Muscle of back (tissue), 11 donors: ENCODE measurements around the gene KIF4A. TPM values are rescaled to one million over a fixed set of nuclear protein-coding genes. Genes with fewer than 3 reads are reported as not detected.
"Not testable (repeated sequence)": the region's sequence is repeated elsewhere in the genome, so short reads cannot be mapped to it uniquely, and the experiment has no call there.

Source experiments
- DNase-seq, 3 donors: peaks; one replicate each; pipeline versions ENCODE4 v3.0.0 to v3.0.0-alpha.2; 2013
- polyA plus RNA-seq, 10 donors: library from polyadenylated mRNA; unstranded; fragments of 120-200 nt; gene quantifications; one replicate each; pipeline ENCODE4 v1.2.1, GENCODE V29; 2013; ENCODE audit not compliant: insufficient read length in 10 of 10

KIF4A gene
- polyA plus RNA-seq, 10 donors, result 5.2 to 13.3 (median 7.9) TPM

DNA sequence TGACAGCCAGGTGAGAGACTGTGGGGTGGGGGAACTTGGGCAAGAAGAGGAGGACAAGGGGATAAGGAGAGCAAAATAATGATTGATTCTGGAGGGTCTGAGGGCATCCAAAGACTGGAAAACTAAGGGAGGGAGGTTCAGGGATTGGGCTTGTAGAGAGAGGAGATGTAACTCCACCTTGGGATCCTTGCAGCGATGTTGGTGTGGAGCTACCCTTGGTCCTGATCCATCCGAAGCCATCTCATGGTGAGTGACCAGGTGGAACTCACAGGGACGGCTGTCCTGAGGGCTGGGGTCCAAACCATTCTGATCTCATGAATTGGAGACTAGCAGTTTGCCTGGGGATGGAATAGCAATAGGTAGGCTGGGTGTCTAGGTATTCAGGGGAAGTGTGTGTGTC is 9.3 kb upstream of the KIF4A start:
- DNase-seq, result no peak

DNA sequence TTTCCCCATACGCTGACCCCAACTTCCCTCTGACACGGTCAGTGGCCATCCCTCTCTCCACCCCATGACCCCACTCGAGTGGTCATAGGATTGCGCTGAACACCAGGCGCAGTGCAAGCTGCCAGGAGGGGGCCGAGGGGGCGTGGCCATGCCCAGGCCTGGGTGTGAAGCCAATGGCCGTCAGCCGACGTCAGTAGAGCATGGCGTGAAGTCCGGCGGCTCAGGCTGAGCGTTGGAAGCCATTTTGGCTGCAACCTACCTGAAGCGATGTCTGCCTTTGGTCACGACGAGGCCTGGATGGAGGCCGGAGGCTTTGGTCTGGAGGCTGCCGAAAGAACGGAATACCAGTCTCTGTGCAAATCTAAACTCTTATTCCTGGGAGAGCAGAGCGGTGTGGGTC is 8.0 kb upstream of the KIF4A start, which contains the start of gene RAB41:
Gene RAB41 (plus strand): TSS at position 222 of the 400 bp plus-strand sequence. CDS start 46 bp downstream, at position 268.
- DNase-seq, result no peak

DNA sequence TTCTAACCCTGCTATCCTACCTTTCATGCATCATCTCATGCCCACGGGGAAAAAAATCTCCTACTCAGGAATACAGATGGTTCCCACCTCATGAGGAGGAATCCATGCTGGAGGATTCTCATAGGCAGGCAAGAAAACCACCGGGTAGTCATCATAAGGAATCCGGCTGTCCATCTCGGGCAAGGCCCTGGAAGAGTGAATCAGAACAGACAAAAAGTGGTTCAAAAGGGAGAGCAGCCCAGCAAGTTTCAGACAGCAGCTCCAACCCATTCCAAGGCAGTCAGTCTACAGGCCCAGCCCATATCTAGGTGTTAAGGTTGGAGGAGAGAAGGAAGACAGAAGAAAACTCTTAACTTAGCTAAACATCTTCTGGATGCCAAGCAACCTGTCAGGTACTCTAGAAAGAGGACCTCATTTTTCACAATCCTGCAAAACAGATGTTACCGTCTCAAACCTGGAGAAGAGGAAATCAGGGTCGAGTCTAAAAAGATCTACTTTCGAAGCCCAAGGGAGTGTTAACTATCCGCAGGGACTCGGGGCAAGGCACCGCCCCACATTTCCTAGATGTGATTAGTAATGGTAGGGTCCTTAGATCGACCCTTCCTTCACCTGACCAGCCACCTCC is 624 bp upstream of the KIF4A start:
- DNase-seq, result peak in 1 of 3 donors; percentile 1

DNA sequence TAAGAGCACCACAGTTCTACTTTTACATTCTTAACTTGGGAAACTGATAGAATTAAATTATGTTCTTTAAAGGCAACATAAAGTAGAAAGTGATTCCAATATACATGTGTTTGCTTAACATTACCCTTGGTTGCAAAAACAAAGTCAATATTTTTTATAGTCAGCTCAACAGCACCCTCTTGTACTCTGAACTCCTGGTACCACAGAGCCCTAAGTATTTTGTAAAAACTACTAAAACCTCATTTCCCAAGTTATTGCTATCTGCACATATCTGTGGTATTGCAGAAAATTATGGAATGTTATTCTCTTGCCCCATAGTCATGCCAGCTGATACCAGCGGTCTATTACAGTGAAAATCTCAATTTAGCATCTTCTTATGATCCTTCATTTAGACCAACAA is 2.9 kb downstream of the KIF4A start:
- no peak for DNase-seq

DNA sequence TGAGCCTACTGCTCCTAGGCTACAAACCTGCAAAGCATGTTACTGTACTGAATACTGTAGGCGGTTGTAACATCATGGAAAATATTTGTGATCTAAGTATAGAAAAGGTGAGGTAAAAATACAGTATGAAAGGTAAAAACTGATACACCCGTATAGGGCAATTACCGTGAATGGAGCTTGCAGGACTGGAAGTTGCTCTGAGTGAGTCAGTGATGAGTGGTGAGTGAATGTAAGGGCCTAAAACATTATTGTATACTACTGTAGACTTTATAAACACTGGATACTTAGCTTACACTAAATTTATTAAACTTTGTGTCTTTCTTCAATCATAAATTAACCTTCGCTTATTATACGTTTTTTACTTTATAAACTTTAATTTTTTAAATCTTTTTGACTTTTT is 3.7 kb downstream of the KIF4A start:
- DNase-seq, result no peak

DNA sequence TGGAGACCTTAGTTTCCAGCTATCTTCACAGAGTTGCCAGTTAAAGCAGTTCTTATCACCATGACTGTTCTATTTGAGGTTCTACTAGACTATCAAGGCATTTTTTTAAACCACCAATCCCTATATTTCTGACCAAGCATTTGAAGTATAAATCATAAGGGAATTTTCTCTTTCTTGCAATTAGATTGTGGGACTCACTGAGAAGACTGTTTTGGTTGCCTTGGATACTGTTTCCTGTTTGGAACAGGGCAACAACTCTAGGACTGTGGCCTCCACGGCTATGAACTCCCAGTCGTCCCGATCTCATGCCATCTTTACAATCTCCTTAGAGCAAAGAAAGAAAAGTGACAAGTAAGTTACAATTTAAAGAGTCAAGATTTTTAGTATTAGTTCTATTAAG is 11.8 kb downstream of the KIF4A start:
- DNase-seq, result no peak

DNA sequence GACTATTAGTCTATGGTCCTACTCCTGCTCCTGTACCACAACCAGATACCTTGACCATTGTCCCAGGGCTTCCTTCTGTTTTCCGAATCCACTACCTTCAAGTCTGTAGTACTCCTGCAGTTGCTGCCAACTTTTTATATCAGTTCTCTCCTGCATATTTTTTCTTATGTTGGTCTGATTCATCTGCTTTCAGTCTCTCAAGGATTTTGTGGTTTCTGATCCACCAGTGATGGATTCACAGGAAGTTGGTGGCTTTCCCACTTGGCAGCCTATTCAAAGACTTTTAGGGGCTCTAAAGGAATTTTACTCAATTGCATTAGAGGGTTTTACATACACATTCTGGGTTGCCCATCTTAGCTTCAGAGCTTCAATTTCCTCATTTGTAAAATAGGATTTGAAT is 23.6 kb downstream of the KIF4A start:
- peak in 1 of 3 donors; percentile 24 for DNase-seq

DNA sequence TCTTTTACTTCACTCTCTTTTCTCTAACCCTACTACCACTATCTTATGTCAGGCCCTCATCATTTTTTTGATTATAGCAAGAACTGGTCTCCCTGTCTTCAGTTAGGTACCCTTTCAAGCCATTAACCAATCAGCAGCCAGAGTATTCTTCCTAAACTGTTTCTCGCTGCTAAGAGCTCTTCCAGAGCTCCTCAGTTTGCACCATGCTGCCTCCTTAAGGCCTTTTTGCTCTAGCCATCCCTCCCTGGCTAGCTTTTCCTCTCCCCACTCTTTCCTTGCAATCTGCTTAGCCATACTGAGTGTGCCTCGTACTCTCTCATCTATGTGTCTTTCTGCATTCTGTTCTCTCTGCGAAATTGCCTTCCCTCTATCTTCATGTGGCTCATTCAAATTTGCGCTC is 32.9 kb downstream of the KIF4A start:
- no peak for DNase-seq

DNA sequence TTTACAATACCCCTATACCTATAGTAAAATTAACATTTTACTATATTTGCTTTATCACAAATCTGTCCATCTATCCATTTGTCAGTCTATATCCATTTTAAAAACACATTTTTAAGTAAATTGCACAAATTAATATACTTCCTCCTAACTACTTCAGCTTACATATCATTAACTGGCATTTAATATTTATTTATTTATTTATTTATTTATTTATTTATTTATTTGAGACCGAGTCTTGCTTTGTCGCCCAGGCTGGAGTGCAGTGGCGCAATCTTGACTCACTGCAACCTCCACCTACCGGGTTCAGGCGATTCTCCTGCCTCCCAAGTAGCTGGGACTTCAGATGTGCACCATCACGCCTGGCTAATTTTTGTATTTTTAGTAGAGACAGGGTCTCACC is 33.7 kb downstream of the KIF4A start:
- not testable (repeated sequence) for DNase-seq

DNA sequence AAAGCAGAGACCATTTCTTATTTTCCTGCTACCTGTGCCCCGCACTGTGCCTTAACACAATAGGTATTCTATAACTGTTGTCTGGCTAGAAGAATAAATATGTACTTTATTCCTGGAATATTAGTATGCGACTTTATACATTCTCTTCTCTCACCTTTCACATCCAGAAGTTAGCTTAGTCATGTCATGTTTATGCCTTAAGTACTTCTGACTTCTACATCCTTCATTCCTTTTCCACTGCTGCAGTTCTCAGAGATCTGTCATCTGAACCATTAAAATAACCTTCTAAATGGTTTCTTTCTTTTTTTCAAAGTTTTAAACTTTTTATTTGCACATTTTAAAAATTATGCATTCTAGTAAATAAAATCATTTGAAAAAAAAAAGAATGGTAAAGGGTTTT is 34.4 kb downstream of the KIF4A start:
- no peak for DNase-seq

DNA sequence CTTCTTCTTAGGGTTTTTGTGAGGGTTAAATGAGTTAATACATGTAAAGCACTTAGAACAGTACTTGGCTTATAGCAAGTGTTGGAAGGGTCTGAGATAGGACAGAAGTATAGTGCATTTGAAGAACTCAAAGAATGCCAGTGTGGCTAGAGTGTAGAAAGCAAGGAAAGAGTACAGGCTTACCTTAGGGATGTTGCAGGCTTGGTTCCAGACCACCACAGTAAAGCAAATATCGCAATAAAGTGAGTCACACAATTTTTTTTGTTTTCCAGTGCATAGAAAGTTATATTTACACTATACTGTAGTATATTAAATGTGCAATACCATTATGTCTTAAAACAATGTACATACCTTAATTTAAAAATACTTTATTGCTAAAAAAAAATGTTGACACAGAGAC is 41.3 kb downstream of the KIF4A start:
- no peak for DNase-seq

DNA sequence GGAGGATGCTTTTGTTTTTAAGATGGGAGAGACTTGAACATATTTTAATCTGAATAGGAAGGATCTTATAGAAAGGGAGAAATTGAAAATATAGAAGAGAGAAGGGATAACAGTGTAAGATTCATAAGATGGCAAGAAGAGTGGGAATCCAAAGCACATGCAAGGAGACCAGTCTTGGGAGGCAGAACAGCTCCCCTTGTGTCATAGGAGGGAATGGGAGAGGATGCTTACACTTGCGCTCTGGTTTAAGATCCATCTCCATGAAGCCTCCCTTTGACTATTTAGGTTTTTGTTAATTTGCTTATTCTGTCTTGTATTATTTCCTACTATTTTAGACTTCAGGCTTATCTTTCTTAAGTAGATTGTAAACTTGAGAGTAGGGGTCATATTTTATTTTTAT is 42.7 kb downstream of the KIF4A start:
- DNase-seq, result no peak

DNA sequence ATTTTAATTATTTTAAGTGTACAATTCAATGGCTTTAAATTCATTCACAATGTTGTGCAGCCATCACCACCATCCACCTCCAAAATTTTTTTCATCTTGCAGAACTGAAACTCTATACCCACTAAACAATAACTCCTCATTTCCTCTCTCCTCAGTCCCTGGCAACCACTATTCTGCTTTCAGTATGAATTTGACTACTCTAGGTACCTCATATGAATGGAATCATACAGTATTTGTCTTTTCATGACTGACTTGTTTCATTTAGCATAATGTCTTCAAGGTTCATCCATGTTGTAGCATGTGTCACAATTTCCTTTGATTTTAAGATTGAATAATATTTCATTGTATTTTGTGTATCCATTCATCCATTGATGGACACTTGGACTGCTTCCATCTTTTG is 46.9 kb downstream of the KIF4A start:
- DNase-seq, result no peak

DNA sequence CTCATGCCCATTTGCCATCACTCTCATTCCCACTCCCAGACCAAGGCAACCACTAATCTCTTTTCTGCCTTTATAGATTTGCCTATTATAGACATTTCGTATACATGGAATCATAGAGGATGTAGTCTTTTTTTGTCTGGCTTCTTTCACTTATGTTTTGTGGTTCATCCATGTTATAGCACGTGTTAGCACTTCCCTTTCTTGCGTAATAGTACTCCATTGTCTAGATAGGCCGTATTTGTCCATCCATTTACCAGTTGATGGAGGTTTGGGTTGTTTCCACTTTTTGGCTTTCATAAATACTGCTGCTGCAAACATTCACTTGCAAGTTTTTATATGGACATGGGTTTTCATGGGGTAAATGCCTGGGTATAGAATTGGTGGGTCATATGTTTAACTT is 48.4 kb downstream of the KIF4A start:
- DNase-seq, result no peak

DNA sequence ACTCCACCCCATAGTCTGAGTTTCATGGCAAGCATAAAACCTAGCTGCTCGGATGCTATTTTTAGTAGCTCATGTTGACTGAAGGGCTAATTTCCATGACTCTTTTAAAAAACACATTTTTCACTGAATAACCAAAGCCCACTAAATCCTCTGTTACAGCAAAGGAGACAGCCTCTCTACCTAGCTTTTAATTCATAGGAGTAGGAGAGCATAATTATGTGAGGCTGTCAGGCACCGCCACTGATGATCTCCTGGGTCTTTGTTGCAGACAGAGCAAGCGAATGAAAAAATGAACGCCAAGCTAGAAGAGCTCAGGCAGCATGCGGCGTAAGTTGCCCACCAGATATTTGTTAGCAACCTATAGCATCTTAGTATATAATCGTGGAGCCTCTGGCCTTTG is 53.5 kb downstream of the KIF4A start:
- DNase-seq, result no peak

DNA sequence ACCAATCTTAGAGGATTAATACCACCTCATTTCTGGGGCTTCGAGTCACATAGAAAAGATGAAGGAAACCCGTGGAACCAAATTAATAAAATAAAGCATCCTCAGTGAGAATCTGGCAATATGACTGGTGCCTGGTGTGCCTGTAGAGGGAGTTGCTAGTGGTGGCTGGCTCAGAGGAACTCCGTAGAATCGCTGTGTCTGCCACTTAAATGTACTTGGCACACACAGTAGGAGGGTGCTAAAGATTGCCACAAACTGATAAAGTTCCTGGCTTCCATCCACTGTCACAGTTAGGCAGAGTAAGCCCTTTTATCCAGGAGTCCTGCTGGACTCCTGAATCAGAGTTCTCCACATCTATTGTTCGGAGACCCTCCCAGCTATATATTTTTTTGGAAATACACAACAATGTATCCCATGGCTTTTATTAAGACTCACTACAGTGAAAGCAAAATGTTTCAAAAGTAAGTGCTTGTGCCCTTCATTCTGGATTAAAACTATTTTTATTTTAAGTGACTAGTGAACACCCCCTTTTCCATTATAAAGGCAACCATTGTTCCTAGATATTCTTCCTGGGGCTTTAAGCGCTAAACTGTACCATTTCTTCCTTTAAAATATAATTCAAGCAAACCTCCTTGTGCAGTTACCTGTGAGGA is 56.6 kb downstream of the KIF4A start:
- no peak for DNase-seq

DNA sequence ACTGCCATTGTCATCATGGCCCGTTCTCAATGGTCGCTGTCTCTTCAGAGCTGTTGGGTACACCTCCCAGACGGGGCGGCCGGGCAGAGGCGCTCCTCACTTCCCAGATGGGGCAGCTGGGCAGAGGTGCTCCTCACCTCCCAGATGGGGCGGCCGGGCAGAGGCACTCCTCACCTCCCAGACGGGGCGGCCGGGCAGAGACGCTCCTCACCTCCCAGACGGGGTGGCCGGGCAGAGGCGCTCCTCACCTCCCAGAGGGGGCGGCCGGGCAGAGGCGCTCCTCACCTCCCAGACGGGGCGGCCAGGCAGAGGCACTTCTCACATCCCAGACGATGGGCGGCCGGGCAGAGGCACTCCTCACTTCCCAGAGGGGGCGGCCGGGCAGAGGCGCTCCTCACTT is 58.9 kb downstream of the KIF4A start:
- DNase-seq, result not testable (repeated sequence)

DNA sequence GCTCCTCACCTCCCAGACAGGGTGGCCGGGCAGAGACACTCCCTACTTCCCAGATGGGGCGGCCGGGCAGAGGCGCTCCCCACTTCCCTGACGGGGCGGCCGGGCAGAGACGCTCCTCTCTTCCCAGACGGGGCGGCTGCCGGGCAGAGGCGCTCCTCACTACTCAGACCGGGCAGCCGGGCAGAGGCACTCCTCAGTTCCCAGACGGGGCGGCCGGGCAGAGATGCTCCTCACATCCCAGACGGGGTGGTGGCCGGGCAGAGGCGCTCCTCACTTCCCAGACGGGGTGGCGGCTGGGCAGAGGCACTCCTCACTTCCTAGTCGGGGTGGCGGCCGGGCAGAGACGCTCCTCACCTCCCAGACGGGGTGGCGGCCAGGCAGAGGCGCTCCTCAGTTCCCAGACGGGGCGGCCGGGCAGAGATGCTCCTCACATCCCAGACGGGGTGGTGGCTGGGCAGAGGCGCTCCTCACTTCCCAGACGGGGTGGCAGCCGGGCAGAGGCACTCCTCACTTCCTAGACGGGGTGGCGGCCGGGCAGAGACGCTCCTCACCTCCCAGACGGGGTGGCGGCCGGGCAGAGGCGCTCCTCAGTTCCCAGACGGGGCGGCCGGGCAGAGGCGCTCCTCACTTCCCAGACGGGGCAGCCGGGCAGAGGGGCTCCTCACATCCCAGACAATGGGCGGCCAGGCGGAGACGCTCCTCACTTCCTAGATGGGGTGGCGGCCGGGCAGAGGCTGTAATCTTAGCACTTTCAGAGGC is 59.6 kb downstream of the KIF4A start:
- not testable (repeated sequence) for DNase-seq

DNA sequence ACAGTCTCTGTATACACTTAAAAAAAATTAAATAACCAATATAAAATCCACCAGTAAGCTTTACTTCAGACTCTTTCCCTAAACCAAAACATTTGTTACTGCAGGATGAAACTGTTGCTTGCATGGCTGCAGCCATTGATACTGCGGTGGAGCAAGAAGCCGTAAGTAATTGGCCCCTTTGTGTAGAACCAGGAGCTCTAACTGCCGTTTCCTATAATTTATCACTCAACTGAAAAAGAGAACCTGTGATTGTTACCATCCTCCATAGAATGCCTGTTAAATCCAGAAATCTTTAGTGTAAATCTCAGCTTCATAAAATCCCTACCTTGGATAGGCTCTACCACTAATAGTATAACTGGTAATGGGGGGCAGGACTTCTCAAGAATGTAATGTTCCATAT is 62.6 kb downstream of the KIF4A start:
- DNase-seq, result no peak

DNA sequence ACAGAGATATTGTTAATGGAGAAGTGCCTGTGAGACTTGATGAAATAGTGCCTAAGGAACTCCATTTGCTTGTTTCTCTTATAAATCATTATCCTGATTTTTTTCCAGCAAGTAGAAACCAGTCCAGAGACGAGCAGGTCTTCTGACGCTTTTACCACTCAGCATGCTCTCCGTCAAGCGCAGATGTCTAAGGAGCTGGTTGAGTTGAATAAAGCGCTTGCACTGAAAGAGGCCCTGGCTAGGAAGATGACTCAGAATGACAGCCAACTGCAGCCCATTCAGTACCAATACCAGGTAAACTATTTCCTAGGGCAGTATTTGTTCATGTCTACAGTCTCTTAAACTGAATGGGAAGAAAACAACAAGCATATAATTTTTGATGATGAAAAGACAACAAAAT is 63.6 kb downstream of the KIF4A start:
- DNase-seq, result no peak

DNA sequence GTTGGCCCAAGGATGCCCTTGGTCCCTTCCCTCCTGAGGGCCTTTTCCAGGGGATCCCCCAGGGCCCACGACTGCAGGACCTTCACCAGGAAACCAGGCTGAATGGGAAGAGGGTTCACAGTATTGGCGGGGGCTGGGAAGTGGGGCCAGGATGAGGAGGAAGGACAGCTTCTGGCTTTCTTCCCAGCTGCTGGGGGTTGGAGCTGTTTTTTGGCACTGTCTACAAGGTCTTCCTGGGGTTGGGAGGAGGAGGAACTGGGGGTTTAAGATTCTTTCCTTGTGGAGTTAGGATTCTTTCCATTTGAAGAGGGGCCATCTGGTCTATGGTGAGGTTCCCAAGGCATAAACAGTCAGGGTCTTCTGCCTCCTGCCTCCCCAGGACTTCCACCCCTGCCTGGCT is 64.8 kb downstream of the KIF4A start:
- DNase-seq, result peak in 2 of 3 donors; percentile 2 to 21

DNA sequence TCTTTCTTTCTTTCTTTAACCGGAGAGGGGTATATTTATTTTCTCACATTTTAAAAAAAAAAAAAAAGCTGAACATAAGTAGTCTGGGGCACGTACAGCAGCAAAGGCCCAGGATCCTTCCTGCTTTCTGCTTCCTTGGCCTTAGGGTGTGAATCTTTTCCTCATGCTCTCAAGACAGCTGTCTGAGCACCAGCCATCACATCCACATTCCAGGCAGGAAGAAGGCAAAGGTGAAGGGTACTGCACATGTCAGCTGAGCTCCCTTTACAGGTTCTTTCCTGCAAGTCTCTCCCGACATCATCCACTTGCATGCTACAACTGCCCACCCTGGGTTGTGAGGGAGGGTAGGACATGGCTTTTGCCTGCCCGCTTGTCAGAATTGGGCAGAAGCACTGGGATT is 69.6 kb downstream of the KIF4A start:
- DNase-seq, result no peak

DNA sequence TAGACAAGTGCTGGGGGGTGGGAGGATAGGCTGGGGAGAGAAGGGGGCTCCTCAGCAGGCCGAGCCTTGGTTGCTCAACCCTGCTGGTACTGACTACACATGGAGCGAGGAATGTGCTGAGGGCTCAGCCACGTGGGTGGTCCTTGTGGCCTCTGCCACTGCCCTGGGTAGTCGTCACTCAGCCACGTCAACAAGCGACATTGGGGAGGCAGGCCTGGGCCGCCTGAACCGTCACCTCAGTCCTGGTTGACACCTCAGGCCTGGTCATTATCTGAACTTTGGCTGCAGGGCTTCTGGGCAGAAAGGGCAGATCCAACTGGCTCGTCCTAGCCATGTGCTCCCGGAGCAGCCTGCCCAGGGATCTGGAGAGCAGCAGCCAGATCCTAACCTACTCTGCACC is 70.5 kb downstream of the KIF4A start:
- no peak for DNase-seq
